NB4 (cell line): ENCODE data around the gene SH3BP5L.

Experiments used
- DNase-seq: peaks from one replicate; pipeline ENCODE4 v3.0.0; 2010; ENCODE audit warnings: low read depth
- H3K4me3 ChIP-seq: one replicate; pipeline ENCODE4 v1.5.1; 2011; ENCODE audit warnings: mild to moderate bottlenecking, low read depth, low read length, moderate library complexity
- CTCF ChIP-seq: IDR thresholded peaks from one replicate; pipeline ENCODE4 v1.5.1; 2012; ENCODE audit warnings: low read depth, low read length
- MAX ChIP-seq: IDR thresholded peaks from 2 replicates; pipeline ENCODE4 v1.6.1; 2011; ENCODE audit warnings: low read depth, low read length
- MYC ChIP-seq: IDR thresholded peaks from 2 replicates; pipeline ENCODE4 v1.6.1; 2011; ENCODE audit warnings: low read depth, low read length
- POLR2A ChIP-seq: IDR thresholded peaks from 2 replicates; pipeline ENCODE4 v1.6.1; 2011; ENCODE audit warnings: mild to moderate bottlenecking; ENCODE audit not compliant: insufficient read length; ENCODE audit errors: extremely low read depth

The SH3BP5L gene

GRCh38 chr1:248786156-248786555 lies 39.6 kb downstream of the SH3BP5L start:
- TF ChIP-seq POLR2A (no peak), MYC (no peak), MAX (peak; percentile 18; the same call in 1 of the 2 replicates), CTCF (no peak)
- no peak overlapping the region for H3K4me3 ChIP-seq
- DNase-seq: peak; percentile 64

GRCh38 chr1:248783367-248783766 lies 42.3 kb downstream of the SH3BP5L start:
- no peak overlapping the region for H3K4me3 ChIP-seq
- DNase-seq: no peak
- TF ChIP-seq CTCF (no peak), MYC (no peak), MAX (no peak), POLR2A (no peak)

GRCh38 chr1:248782416-248783141 lies 43.1 kb downstream of the SH3BP5L start:
- no peak overlapping the region for H3K4me3 ChIP-seq
- DNase-seq: no peak
- TF ChIP-seq CTCF (no peak), MAX (no peak), POLR2A (no peak), MYC (no peak)

- TF ChIP-seq MYC (no peak), POLR2A (no peak), MAX (no peak), CTCF (no peak)
- no peak overlapping the region for H3K4me3 ChIP-seq
These were observed 46.4 kb downstream of the SH3BP5L start for GRCh38 chr1:248779350-248779749.

GRCh38 chr1:248778906-248779305 lies 46.8 kb downstream of the SH3BP5L start:
- TF ChIP-seq POLR2A (no peak), CTCF (no peak), MAX (no peak), MYC (no peak)
- H3K4me3 ChIP-seq: no peak overlapping the region
- no peak for DNase-seq

More at GRCh38 chr1:248779350-248779749, 46.4 kb downstream of the SH3BP5L start:
- DNase-seq: no peak

GRCh38 chr1:248776991-248777390 lies 48.7 kb downstream of the SH3BP5L start:
- TF ChIP-seq POLR2A: no peak
- no peak for TF ChIP-seq MYC
- no peak for TF ChIP-seq CTCF
- TF ChIP-seq MAX: no peak
- H3K4me3 ChIP-seq: no peak overlapping the region
- DNase-seq: no peak
